ENCODE measurements around the gene BCAR1.

The BCAR1 gene

DNA sequence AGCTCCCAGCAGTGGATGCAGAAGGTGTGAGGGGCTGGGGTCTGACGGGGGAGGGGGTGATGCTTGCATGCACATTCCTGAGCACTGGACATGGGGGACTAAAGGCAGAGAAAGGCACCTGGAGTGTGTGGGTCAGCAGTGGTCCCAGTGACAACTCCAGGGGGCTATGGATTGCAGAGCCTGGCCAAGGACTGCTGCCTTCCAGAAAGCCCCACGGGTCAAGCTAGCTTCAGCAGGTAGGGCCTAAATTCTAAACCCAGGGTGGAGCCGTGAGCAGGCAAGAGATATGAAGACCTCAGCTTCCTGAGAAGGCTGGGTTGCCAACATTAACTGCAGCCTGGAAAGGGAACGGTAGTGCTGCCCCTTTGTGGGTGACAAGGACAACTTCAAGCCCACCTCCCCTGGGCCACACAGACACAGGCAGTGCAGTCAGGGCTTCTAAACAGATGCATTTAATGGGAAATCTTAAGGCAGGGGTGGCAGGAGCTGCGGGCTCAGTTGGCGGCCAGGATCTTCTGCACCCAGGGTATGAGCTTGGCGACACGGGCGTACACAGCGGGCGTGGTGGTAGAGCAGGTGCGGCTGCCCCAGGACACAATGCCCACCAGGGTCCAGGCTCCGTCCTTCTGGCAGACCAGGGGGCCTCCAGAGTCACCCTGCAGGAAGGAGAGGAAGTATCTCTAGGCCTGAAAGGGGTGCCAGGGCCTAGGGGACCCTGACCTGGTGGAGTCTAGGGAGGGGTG is 47.6 kb downstream of the BCAR1 start:
- DNase-seq (ENCODE audit: low spot score) = no peak

DNA sequence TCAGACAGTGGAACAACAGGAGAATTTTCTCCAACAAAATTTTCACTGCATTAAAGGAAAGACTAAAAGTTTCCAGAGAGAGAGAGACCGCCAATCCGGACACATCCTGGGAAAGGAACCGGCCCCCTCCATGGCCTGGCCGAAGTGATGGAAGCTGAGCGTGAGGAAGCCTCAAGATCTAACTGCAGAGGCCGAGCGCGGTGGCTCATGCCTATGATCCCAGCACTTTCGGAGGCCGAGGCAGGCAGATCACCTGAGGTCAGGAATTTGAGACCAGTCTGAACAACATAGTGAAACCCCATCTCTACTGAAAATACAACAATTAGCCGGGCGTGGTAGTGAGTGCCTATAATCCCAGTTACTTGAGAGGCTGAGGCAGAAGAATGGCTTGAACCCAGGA is 48.3 kb downstream of the BCAR1 start:
- DNase-seq (ENCODE audit: low spot score) = no peak

DNA sequence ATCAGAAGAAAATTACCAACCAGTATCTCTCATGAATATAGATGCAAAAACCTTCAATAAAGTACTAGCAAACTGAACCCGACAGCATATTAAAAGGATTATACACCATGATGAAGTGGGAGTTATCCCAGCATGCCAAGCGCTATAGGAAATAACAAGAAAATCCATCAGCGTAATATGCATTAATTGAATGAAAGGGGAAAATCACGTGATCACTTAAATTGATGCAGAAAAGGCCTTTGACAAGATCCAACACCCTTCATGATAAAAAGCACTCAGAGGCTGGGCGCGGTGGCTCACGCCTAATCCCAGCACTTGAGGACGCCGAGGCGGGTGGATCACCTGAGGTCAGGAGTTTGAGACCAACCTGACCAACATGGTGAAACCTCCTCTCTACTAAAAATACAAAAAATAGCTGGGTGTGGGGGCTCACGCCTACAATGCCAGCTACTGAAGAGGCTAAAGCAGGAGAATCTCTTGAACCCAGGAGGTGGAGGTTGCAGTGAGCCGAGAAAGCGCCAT is 49.3 kb downstream of the BCAR1 start:
- DNase-seq (ENCODE audit: low spot score) = no peak

DNA sequence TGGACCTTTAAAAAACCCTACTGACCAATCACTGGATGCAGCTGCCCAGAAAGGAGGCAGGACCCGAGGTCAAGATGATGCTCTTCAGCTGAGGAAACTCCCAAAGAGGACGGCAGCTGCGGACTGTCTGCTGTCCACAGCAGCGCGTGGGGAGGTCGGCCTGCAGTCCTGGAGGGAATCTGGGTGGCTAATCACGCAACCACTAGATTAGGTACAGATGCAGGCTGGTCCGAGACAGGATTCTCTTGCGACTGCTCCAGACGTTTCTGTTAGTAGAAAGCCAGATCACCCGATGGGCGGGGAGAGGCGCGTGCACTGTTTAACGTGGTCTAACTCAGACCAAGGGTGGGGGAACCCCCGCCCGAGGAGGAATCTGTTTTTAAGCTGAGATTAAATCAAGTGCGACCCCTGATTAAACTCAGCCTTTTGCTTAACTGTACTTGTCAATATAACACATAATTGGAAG is 53.3 kb downstream of the BCAR1 start:
- DNase-seq (ENCODE audit: low spot score) = peak; percentile 63

DNA sequence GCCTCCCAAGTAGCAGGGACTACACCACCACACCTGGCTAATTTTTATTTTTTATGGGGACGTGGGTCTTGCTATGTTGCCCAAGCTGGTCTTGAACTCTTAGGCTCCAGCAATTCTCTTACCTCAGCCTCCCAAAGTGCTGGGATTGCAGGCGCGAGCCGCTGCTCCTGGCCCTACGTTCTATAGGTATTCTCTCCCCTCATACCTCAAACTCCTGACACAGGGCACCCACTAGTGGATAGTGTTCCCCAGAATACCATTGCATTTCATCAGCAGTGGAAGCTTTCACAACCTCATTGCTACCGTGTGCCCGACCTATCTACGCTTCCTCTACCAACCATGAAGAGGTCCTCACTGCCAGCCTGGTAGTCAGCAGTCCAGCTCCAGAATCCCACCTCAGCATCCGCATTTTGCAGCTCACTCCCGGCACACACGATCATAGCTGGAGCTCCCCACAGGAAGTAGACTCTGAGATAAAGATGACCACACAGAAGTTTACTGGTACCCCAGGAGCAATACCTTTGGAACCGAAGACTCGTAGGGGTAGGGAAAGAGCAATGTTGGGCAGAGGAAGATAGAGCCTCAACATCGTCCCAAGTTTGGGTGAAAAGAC is 53.8 kb downstream of the BCAR1 start:
- no peak for DNase-seq (ENCODE audit: low spot score)

DNA sequence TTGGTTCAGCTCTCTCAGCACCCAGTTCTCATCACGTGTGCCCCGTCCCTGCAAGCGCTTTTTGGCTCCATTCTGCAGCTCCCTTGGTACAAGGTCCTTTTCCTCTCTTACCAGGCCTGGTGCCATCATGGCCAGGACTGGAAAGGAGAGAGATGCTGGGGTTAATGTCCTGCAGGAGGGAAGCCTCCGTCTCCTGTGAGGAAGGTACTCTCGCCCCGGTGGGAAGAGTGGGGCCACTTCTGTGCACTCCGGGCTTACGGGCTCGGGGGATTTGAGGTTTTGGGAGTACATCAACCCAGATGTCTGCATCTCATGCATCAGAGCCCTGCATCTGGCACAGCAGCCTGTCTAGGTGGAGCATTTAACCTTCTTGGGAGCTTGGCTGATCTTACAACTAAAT is 54.6 kb downstream of the BCAR1 start:
- DNase-seq (ENCODE audit: low spot score) = no peak

DNA sequence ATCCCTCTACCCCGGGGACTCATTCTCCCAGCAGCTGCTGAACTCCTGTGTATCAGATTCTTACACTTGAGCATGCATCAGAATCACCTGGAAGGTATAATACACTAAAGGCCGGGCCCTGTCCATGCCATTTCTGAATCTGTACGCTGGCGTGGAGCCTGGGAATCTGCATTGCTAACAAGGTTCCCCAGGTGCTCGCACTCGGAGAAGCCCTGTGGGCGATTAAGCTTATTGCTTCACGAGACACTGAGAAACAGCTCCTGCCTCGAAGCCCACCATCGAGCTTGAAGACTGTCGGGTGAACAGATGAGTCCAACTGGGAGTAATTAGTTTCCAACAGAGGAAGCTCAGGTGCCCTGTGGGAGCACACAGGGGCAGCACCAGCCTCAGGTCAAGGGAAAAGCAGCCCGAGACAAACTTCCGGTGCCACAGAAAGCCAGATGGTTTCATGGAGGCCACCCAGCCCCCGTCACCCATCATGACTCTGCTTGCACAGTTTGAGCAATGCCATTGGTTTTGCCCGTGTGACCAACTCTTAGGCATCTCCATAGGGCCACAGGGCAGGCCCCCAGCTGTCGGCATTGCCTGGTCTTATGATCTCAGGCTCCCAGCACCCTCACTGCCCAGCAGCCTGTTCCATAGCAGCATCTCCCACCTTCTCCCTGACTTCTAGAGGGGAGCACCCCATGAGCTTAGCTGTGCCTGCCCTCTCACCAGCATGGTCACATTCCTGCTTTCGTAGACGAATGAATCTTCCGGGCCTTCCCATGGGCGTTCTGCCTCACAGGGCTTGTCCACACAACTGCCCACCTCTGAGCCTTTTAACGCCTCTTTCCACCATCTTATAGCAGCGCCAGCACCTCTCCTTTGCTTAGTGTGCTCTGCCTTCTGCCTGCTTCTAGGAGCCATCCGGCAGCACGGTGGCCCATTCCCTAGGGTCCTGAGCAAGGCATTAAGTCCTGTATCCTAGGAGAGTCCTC is 55.3 kb downstream of the BCAR1 start:
- no peak for DNase-seq (ENCODE audit: low spot score)

DNA sequence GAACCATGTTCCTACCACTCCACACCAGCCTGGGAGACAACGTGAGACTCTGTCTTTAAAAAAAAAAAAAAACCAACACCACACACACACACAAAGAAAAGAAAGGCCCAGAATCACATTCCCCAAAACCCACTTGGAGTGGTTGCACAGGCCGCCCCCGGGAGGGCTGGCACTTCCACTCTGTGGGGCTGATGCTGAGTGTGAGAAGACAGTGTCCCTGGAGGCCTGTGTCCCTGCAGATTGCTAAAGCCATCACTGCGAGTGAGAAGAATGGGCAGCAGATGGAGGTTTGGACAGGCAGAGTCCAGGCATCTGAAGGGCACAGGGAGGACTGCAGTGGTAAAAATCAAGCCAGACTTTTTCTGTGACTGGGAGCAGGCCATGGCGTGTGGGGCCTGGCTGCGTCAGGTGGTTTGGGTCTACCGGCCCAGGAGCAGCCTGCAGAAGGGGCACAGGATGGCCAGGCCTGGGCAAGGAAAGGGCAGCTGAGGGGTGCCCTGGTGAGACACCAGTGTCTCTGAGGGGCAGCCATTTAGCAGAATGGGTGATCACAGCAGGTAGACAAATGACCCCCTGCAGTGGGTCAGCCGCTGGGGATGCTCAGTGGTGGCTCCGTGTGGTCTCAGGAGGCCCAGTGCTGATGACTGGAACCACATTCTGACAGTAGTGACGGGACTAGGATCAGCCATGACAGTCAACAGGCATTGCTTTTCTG is 57.5 kb downstream of the BCAR1 start:
- no peak for DNase-seq (ENCODE audit: low spot score)

DNA sequence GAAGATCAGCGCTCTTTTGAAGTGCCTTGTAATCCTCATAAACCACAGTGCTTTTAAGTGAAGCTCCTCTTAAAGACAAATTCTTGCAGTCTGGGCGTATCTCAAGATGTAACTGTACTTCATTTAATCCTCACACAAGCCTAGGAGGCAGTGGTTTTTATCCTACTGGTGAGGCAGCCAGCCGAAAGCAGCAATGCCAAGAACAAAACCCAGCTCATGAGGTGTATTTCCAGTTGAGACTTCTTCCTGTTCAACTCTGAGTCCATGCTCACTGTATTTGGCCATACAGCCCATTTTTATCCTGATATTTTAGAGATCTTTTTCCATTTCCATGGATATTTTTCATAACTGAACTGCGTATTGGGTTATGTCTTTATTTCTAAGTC is 58.2 kb downstream of the BCAR1 start:
- DNase-seq (ENCODE audit: low spot score) = no peak

DNA sequence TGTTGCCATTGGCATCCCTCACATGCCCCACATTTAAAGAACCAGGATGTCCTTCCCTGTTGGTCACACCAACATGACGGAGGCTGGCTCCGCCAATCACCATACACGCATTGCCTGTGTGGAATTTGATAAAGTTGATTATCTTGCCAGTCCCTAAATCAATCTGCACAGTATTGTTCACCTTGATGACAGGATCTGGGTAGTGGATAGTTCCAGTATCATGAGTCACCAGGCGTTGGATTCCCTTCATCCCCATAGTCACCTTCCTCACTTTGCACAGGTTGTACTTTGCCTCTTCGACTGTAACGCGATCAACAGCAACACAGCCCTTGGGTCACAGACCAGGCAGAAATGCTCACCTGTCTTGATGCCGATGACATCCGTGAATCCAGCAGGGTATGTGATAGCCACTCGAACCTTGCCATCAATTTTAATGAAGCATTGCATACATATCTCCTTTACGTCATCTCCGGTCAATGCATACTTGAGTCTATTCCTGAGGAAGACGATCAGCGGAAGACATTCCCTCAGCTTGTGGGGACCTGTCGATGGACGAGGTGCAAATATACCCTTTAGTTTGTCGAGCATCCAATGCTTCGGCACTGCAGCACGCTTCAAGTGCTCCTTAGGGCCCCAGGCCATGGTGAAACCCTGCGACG is 58.7 kb downstream of the BCAR1 start:
- no peak for DNase-seq (ENCODE audit: low spot score)

DNA sequence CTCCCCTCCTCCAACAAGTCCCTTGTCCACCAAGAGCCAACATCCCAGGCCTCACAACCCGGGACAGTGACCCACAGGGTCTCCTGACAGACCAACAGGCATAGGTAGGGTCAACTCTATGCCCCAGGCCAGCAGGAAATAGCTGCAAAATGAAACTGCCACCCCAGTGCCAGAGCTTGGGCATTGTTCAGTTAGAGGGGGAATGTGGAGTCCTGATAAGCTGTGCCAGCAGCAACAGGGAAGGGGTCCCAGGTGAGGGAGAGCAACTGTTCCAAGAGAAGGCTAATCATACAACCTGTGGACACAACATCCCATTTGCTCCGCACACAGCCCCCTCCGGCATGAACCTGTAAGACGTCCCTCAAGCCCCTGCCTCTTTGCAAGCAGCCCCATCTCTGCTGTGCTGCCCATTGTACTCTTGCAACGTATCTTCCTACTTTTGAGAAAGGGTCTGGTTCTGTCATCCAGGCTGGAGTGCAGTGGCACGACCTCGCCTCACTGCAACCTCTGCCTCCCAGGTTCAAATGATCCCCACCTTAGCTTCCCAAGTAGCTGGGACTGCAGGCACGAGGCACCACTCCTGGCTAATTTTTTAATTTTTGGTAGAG is 61.7 kb downstream of the BCAR1 start:
- no peak for DNase-seq (ENCODE audit: low spot score)

DNA sequence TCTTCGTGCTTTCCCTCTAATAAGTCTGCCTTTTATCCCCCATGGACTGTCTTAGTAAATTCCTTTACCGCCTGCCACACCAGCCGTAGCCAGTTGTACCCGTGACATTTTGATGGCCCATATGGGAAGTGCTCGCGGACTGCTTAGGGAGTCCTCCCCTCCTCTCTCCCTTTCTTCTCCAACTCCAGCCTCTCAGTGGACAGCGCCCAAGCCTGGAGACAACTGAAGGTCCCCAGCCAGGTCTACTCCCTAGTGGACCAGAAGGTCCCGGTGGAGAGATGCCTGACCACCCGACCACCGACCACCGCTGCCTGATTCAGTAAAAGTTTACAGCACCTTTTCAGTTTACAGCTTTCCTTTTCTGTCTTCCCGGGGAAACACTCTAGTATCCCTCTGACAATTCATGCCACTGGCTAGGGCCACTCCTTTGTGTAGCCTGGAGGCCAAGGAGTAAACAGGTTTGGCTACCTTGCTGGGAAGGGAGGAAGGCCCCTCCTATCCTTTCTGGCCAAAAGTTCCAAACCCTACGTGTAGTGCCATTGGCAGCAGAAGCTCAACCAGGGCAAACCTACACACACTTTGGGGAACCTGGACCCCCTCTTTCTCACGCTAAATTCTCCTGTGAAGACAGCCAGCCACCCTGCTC is 62.5 kb downstream of the BCAR1 start:
- DNase-seq (ENCODE audit: low spot score) = no peak

DNA sequence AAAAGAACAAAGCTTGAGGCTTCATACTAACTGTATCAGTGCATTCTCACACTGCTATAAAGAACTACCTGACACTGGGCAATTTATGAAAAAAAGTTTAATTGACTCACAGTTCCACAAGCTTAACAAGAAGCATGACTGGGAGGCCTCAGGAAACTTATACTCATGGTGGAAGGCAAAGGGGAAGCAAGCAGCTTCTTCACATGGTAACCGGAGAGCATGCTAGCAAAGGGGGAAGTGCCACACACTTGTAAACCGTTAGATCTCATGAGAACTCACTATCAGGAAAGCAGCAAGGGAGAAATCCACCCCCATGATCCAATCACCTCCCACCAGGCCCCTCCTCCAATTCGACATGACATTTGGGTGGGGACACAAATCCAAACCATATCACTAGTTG is 69.8 kb downstream of the BCAR1 start:
- no peak for DNase-seq (ENCODE audit: low spot score)

DNA sequence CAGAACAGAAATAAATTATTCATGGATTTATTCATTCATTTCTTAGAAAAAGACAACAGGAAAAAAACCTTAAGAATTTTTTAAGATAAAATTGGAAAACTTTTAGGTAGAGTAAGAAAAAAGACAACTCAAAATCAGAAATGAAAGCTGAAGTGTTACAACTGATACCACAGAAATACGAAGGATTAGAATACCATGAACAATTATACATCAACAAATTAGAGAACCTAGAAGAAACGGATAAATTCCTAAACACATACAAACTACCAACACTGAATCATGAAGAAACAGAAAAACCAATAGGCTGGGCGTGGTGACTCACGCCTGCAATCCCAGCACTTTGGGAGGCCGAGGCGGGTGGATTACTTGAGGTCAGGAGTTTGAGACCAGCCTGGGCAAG is 72.2 kb downstream of the BCAR1 start:
- DNase-seq (ENCODE audit: low spot score) = no peak
